ENCODE data around the gene JMJD1C.
A peak's percentile ranks its signal among the peaks of the same experiment; 100 is the strongest.
"Not testable (repeated sequence)": the region's sequence is repeated elsewhere in the genome, so short reads cannot be mapped to it uniquely, and the experiment has no call there.

Gene JMJD1C

GRCh38 chr10:63286340-63286739 lies 179.4 kb downstream of the JMJD1C start:
- DNase-seq: no peak

GRCh38 chr10:63283901-63284300 lies 181.9 kb downstream of the JMJD1C start:
- DNase-seq: not testable (repeated sequence)

GRCh38 chr10:63283093-63283492 lies 182.7 kb downstream of the JMJD1C start:
- DNase-seq: no peak

- DNase-seq: no peak
Measured at GRCh38 chr10:63281967-63282366, 183.8 kb downstream of the JMJD1C start.

- no peak for DNase-seq
Measured at GRCh38 chr10:63280386-63280785, 185.4 kb downstream of the JMJD1C start.

GRCh38 chr10:63275094-63275493 lies 190.7 kb downstream of the JMJD1C start:
- DNase-seq: no peak

- no peak for DNase-seq
Measured at GRCh38 chr10:63273577-63273976, 192.2 kb downstream of the JMJD1C start.

DNA sequence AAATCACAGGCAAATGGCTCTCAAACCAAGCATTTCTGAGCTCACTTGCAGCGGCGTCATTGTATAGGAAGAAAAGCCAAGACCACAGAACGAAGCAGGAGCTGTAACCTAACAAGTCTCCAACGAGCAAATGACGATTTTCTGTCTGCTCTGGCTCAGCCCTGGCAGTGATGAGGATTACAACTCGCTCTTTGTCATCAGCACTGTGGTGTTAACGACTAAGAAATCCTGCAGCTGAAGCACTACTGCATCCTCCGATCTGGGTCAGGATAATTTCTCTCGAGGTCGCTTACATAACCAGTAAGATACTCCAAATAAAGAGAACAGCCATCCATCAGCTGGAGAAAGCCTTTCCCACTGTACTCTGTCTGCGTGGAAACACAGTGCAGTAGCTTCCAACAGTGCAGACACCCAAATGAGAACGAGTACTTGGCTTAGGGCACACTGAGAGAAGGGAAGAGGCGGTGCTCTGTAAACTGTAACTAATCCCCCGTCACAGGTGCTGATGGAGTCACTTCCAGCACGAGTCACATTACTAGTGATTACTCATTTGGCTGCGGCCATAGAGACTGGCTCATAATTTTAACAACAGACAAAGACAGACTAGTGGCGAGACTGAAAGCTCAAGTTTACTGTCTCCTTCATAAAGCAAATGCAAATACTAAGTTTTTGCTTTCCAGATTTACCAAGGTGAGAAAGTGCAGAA lies 196.8 kb downstream of the JMJD1C start:
- peak; percentile 79 for DNase-seq

- no peak for DNase-seq
Measured at GRCh38 chr10:63268149-63268797, 197.5 kb downstream of the JMJD1C start.

GRCh38 chr10:63267414-63268148 lies 198.2 kb downstream of the JMJD1C start:
- DNase-seq: no peak

GRCh38 chr10:63266391-63267316 lies 199.1 kb downstream of the JMJD1C start:
- DNase-seq: no peak

DNA sequence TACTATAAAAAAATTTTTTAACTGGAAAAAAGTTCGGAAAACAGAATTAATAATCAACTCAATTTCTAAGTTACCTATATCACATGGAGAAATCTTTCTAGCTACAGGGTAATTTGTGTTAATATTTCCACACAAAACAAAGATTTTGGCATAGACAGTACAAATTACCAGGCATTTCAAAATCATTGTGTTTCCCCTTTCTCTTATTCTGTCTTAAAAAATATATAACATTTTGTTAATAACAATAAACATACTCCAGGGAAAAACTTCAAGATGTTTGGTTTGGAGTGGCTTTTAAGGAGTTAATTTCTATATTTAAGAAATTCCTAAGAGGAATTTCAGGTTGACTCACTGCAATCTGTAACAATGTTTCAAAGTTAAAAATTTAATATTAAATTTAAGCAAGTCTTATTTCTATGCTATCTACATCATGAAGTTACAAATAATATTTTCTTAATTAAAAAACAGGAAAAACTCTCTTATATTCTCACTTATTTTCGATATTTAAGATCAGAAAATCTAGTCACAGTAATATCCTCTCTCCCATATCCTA lies 200.0 kb downstream of the JMJD1C start:
- DNase-seq: no peak

- DNase-seq: peak; percentile 25
Measured at GRCh38 chr10:63265222-63265617, 200.6 kb downstream of the JMJD1C start.

DNA sequence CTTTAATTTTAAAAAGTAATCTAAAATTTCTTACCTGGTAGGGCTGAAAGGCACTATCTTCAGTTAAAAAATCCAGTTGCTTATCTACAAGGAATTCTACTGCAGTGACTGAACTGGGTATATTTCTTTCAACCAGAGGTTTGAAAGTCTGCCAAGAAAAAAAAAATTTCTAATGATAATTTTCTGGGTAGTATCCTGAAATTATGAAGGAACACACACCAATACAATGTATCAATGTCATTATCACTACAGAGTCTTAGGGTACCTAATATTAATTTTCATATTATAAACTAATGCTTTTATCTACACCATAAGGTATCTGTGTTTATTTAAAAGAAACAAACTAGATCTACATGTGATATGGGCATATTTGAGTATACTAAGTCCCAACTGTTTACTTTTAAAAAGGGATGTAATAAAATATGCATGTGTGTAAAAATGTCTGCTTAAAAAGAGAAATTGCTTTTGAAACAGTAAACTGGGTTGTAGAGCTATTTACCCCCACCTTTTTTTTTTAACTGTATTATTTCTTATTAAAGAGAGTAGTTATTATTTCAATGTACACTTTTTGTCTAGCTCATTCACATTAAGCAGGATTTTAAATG lies 201.1 kb downstream of the JMJD1C start:
- no peak for DNase-seq

DNA sequence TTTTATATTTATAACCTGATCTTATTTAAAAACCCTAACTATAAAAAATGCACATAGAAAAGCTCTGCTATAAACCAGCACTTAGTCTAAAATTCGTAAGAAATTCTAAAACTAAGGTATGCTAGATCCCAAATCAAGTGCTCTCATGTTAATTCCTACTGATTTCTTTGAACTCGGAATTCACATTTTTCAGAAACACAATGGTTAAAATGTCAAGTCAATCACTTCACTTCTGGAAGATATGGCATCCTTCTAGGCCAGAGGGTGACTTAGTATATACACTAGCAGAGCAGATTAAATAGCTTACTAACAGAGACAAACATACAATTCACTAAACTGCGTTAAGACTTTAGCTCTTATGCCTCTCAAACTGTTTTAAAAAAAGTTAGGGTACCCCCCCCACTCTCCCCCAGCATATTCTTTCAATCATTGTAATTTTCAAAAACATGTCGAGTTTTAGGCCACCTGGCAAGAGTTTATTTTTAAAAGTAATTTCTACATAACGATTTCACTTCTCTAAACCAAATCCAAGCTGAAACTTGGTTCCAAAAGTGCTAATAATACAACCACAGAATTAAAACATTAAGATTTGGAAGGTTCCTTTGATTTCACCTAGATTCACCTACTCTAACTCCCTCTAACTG lies 203.2 kb downstream of the JMJD1C start:
- DNase-seq: no peak

GRCh38 chr10:63261496-63261895 lies 204.3 kb downstream of the JMJD1C start:
- DNase-seq: no peak

DNA sequence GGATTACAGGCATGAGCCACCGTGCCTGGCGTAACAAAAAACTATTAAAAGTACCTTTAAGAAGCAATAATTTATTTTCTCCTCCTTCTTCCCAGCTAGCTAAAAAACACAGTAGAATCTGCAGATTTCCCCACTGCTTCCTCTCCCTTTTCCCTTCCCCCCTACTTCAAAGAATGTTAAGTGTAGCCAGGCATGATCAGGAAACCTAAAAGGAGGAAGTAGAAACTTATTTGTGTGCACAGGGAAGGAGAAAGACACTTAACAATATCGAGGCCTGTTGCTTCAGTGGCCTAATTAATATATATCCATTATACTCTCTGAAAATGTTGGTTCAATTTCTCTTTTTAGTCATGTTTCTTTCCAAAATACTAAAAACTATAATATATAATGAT lies 204.9 kb downstream of the JMJD1C start:
- no peak for DNase-seq

DNA sequence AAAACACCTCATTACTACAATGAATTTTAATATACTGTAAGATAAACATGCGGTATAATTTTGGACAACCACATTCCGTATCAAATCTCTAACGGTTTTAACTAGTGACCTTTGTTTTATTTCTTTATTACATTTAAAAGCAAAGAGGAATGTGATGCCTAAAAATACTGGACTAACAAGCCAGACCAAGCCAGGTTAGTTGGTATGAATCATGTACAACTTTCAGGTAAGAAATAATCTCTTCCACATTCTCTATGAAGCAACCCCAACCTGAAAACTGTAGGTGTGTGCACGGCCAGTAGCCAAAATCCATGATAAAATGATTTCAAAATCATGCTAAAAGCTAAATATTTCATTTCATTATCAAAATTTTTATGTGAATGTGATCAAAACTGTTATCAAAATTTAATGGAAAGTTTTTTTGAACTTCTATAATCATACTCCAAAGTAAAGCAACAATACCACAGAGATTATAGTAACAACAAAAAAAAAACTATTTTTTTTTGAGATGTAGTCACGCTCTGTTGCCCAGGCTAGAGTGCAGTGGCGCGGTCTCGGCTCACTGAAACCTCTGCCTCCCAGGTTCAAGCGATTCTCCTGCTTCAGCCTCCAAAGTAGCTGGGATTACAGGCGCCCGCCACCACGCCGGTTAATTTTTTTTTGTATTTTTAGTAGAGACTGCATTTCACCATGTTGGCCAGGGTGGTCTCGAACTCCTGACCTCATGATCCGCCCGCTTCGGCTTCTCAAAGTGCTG lies 205.5 kb downstream of the JMJD1C start:
- no peak for DNase-seq

DNA sequence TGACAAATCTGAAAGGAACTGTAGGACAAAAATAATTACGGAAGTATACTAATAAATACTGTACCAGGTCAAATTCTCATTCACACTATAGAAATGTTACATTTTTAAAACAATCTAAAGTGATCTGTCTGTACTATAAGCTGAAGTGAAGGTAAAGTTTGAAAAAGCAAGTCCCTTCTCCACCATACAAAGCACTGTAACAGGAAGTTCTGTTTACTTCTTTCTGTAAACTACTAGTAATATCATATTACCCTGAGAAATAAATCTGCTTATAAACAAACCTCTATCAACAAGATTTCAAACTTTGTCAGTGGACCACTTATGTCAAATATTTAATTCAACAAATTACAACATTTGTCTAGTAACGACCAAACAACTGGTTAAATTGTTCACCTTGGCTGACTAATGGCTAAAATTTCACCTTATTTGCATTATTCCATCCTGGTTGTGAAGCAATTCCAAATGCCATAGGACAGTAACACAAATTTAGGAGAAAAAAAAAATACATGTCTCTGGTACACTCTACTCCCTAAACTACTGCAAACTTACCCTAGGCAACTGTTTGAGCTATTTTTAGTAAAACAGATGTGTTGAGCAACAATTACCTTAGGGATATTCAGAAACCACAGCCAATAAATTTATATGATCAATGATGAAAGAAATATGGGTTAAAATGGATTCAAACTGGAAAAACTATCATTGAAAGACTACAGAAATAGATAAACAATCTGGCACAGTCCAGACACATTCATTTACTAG lies 206.7 kb downstream of the JMJD1C start:
- no peak for DNase-seq

DNA sequence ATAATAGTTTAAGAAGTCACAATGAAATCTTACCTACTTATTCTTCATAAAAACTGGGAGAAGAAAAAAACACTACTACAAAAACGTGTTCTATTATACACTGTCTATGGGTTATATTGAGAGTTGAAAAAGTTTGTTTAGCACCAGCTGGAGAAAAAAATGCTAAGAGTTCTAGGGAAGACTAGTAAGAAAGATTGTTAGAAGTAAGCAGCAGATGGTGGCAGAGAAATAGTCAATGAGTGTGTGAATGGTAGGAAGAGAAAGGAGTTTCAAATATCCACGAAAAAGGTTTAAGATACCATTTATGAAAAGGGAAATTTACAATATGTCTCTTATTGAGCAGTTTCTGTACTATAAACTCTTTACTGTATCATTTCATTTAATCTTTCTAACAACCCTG lies 208.0 kb downstream of the JMJD1C start:
- no peak for DNase-seq
